Measurements from ENCODE around the gene UIMC1. TPM values are rescaled to one million over a fixed set of nuclear protein-coding genes. Genes with fewer than 3 reads are reported as not detected.

The UIMC1 gene
- total and polyA plus RNA-seq, 2 of the 13 experiments (the other 11 are each of a cell fraction or from before 2014, with no cell fraction given) = 18.9 to 32.7 TPM

DNA sequence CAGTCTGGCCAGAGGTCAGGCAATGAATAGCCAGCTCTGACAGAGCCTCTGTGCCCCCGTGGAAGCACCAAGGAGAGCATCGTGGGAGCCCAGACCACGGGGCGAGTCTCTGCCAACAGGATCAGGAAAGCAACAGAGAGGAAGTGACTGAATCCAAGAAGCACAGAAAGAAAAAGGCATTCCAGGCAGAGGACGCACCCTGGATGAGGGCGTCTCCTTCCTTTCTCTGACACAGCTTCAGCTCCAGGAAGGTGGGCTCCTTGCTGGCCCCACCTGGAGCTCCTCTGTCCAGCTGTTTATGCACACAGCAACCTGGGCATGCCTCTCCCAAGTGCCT, 124.0 kb downstream of the UIMC1 start (continued):
- no peak for TF ChIP-seq ZNF816 (CRISPR knock-in tag; IDR thresholded peaks at IDR 0.05; ENCODE audit: borderline replicate concordance)
- TF ChIP-seq ZNF260 (CRISPR knock-in tag; IDR thresholded peaks at IDR 0.05; ENCODE audit: borderline replicate concordance, low read depth) = no peak
- TF ChIP-seq BRF2 (CRISPR knock-in tag; IDR thresholded peaks at IDR 0.05) = no peak
- no peak for TF ChIP-seq MAFF (IDR thresholded peaks at IDR 0.05; ENCODE audit: low read depth, low read length)
- TF ChIP-seq ZNF639 (CRISPR knock-in tag; conservative IDR thresholded peaks at IDR 0.05) = no peak

DNA sequence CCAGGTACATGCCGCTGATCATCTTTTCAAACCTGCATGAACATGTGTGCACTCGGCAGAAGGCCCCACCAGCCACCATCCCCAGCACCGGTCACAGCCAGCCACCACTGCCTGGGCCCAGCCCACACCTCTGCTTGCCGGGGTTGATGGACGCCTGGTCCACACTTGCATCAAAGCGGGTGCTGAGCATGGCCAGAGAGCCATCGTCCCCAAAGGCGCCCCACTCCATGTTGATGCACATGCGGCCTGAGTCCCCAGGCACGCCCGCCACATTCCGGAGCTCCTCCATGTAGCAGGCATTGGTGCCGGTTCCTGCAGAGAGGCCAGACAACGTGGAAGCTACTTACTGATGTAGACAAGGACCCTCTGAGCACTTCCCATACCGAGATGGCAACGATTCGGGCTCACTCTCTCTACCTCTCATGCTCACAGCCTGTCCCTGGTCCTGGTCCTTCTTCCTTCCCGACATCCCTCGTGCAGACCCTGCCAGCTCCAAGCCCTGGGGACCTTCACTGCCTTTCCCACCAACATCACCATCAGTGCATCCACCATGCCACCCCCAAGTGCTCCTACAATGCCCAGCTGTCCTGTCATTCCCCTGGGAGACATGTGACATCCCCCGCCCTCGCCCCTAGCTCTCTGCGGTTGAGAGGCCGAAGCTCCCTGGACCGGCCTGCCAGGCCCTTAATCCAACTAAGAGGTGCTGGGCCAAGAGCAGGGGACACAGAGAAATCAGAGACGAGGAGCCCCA, 124.6 kb downstream of the UIMC1 start:
- H3K27ac ChIP-seq (ENCODE audit: extremely low read length, insufficient read depth, low read length) = no peak overlapping the region
- in situ Hi-C loops (cut with HindIII; ENCODE audit: extremely low pct_ligation_motif_present, low pct_unique_long_range_greater_than_20kb) (no loop called here), intact Hi-C loops (cut with micrococcal nuclease; ENCODE audit: unreplicated experiment) (no loop called here)
- CTCF ChIA-PET (ENCODE audit: low intra/inter-chr PET ratio, low total read pairs) = no interaction called here
- no peak overlapping the region for H2AFZ ChIP-seq (ENCODE audit: low read length)
- no peak for DNase-seq (ENCODE audit: low spot score)
- H3K9me3 ChIP-seq (ENCODE audit: low read length) = no peaks in the 10 kb centered on the region
- peaks cover 16 to 83% of the 10 kb centered on the region in 2 experiments for H3K27me3 ChIP-seq (ENCODE audit: control insufficient read depth in 1 of 2, insufficient read depth in 2 of 2, low read length in 2 of 2)
- peaks cover 8% of the 10 kb centered on the region; the same call in 1 of the 2 replicates for H3K4me1 ChIP-seq (ENCODE audit: insufficient read depth, low read length)
- POLR2A ChIA-PET = no interaction called here
- no peaks in the 10 kb centered on the region for H4K20me1 ChIP-seq (ENCODE audit: insufficient read depth, low read length)
- BruUV-seq (replicated peaks) = no TSS peak
- H3K4me3 ChIP-seq (replicated peaks in 1 of 3; ENCODE audit: insufficient read depth in 1 of 3, low read depth in 2 of 3, low read length in 3 of 3) = no peak overlapping the region
- no peaks in the 10 kb centered on the region for H3K79me2 ChIP-seq (ENCODE audit: insufficient read depth, low read length)
- no peak for FAIRE-seq
- H3K4me2 ChIP-seq (ENCODE audit: low read depth, low read length) = no peak overlapping the region
- 39% methylated on average over 20 of the region's 25 CpGs for WGBS (ENCODE audit: low lambda C conversion rate)
- no peak for ATAC-seq
- no peak overlapping the region for H3K9ac ChIP-seq (ENCODE audit: insufficient read depth, low read depth, low read length)
- H3K36me3 ChIP-seq (replicated peaks in 1 of 2; ENCODE audit: control insufficient read depth in 1 of 2, insufficient read depth in 2 of 2, low read length in 2 of 2) = no peaks in the 10 kb centered on the region
- TF ChIP-seq HMGA1 (CRISPR knock-in tag; conservative IDR thresholded peaks at IDR 0.05) = no peak
- TF ChIP-seq POLR2AphosphoS2 (IDR thresholded peaks at IDR 0.05; ENCODE audit: low read depth, low read length) = no peak
- no peak for TF ChIP-seq CBX5 (CRISPR knock-in tag; IDR thresholded peaks at IDR 0.05; ENCODE audit: borderline replicate concordance)
- no peak for TF ChIP-seq ZNF256 (CRISPR knock-in tag; conservative IDR thresholded peaks at IDR 0.05)
- TF ChIP-seq FOXA3 (CRISPR knock-in tag; IDR thresholded peaks at IDR 0.05) = no peak
- no peak for TF ChIP-seq ZFP82 (CRISPR knock-in tag; IDR thresholded peaks at IDR 0.05; ENCODE audit: borderline replicate concordance)
- no peak for TF ChIP-seq PCBP2 (optimal IDR thresholded peaks at IDR 0.05; ENCODE audit: low read depth, low read length, poor library complexity, severe bottlenecking)
- TF ChIP-seq RBM39 (IDR thresholded peaks at IDR 0.05; ENCODE audit: low read depth, low read length, poor library complexity, severe bottlenecking) = no peak
- no peak for TF ChIP-seq ATF1 (CRISPR knock-in tag; IDR thresholded peaks at IDR 0.05)
- TF ChIP-seq ZNF282 (IDR thresholded peaks at IDR 0.05; ENCODE audit: partially characterized antibody) = no peak
- TF ChIP-seq CCAR2 (optimal IDR thresholded peaks at IDR 0.05; ENCODE audit: low read depth, low read length) = no peak
- no peak for TF ChIP-seq PAWR (CRISPR knock-in tag; IDR thresholded peaks at IDR 0.05; ENCODE audit: borderline replicate concordance)
- no peak for TF ChIP-seq ZMAT5 (CRISPR knock-in tag; IDR thresholded peaks at IDR 0.05; ENCODE audit: borderline replicate concordance, low read depth)
- no peak for TF ChIP-seq MAFG (CRISPR knock-in tag; IDR thresholded peaks at IDR 0.05)
- no peak for TF ChIP-seq RXRB (CRISPR knock-in tag; IDR thresholded peaks at IDR 0.05; ENCODE audit: borderline replicate concordance)
- no peak for TF ChIP-seq STAG1 (CRISPR knock-in tag; IDR thresholded peaks at IDR 0.05)
- no peak for TF ChIP-seq TMF1 (CRISPR knock-in tag; IDR thresholded peaks at IDR 0.05; ENCODE audit: low read depth)
